Middle frontal gyrus (tissue), 1 donor: Measurements from ENCODE around the gene MICAL3.

Experiments
- DNase-seq: peaks from one replicate; pipeline ENCODE4 v3.0.0-alpha.2; 2015; ENCODE audit warnings: low spot score; ENCODE audit errors: extremely low spot score

The MICAL3 gene

DNA sequence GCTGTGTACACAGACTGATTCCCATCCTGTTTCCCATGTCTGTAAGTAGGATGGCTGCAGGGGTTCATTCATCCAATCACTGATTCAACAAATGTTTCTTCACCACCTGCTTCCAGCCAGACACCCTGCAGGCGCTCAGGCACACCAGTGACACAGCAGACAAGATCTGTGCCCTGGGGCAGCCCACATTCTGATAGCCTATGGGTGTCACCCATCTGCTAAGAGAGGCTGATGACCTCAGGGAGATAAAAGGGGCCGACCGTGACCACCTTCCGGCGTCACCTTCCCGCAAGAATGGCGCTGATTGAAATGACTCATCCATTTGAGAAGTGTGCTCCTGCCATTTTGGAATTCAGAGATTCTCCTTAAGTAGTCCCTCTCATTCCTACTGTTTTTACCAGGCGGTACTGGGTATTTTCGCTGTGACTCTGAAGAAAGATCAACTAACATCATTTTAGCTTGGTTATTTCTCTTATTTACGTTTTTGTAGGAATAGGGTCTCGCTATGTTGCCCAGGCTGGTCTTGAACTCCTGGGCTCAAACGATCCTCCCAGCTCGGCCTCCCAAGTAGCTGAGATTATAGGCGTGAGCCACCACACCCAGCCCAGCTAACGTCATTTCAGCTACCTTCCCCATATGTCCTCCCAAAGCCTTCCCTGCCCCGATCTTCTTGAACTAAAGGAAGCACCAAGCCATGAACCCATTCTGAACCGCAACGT, 176.8 kb downstream of the MICAL3 start:
- no peak for DNase-seq

DNA sequence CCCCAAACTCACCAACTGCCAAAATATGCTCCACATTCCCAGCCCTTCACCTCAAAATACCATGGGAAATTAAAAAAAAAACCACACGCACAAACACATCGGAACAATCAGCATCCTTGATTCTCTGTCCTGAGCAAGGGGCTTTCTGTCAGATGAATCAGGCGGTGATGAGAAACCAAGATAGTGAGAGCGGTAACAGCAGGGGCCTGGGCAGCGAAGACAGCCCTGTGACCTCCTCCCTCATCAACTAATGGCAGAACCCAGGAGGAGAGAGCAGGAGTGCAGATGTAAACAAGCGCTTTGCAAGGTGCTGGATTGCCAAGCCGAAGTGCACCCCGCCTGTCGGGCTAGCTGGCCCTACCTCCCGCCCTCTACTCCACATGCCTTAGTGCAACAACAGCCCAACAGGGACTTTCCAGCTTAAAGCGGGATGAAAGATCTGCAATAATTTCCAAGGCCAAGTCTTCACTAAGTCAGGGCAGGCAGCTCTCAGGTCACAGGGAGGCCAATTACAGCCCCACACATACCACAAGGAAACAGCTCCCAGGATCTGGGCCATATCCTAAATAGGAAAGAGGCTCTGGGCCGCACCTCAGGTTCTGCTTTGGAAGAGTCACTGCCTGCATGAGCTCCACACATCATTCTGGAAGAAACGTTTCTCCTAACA, 177.9 kb downstream of the MICAL3 start:
- no peak for DNase-seq

DNA sequence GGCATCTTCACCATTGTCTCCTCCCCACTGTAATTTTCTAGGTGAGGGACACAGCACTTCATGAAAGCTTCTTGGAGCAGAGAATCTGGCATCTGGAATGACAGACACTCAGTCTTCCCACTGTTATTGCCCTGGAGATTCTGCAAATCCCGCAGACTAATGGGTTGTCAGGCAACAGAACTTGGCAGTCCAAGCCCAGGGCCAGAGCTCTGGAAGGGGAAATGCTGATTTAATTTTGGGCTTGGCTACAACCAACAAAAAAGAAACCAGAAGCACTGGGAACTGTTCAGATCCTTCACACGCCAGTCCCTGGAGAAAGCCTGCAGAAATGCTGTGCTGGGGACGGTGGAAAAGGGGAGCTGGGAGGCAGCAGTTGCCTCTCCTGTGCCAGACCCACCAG, 178.6 kb downstream of the MICAL3 start:
- DNase-seq: no peak

DNA sequence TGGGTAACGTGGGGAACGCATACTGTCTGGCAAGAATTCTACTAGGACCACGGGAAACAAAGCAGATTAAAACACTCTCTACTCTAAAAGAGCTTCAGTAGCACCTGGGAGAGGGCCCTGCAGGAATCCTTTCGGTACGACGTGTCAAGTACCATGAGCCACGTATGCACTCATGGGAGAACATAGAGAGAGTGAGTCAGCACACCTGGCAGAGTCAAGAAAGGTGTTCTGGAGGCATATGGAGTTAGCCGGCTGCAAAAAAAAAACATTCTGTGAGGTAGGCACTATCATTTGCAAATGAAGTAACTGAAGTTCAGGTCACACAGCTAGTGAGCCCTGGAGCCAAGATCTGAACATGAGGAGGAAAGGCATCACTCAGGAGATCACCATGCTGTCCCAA, 179.0 kb downstream of the MICAL3 start:
- no peak for DNase-seq

DNA sequence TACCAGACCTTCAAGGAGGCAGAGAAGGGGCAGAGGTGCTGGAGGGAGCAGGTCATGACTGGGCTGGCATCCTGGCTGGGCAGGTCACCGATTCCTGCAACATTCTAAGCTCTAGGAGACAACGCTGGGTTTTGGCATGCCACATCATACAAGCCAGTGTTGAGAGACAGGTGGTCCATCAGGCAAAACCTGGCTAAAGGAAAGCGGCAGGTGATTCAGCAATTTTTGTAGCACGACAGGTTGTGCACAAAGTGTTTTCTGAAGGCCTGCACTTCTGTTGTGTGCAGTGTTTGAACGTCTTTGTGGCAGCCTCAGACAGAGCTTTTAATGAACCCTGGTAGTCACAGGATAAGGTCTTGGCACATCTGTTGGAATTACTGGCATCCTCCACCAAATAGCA, 180.2 kb downstream of the MICAL3 start:
- DNase-seq: no peak

DNA sequence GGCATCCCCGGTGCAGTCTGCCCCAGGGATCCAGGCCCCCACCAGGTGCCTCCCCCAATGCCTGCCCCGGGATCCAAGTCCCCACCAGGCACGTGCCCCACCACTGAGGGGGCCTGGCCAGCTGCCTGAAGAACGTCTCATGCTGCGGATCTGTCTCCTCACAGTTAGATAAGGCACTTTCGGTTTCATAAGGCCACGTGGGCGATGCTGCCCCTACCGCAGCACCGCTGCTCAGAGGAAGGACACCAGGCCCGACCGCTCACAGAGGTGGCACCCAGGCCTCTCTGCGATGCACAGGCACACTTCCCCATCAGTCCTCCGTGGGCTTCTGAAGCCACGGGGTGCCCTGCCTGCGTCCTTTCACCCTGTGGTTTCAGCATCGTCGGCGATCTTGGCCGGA, 182.0 kb downstream of the MICAL3 start:
- DNase-seq: no peak

DNA sequence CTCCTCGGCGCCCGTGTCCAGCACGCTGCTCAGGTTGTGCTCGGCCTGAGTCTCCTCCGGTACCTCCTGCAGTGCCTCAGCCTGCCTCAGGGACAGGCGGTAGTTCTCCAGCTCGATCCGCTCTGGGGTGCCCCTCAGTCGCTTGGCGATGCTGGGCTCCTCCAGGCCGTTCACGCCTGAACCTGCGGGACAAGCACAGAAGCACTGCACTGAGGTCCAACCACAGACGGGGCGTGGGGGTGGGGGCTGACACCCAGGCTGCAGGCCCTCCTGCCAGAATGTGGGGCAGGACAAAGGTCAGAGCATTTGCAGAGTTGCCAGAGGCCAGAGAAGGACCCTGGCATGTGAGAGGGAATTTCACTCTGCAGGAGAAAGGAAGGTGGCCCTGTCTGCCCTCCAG, 182.5 kb downstream of the MICAL3 start:
- no peak for DNase-seq

DNA sequence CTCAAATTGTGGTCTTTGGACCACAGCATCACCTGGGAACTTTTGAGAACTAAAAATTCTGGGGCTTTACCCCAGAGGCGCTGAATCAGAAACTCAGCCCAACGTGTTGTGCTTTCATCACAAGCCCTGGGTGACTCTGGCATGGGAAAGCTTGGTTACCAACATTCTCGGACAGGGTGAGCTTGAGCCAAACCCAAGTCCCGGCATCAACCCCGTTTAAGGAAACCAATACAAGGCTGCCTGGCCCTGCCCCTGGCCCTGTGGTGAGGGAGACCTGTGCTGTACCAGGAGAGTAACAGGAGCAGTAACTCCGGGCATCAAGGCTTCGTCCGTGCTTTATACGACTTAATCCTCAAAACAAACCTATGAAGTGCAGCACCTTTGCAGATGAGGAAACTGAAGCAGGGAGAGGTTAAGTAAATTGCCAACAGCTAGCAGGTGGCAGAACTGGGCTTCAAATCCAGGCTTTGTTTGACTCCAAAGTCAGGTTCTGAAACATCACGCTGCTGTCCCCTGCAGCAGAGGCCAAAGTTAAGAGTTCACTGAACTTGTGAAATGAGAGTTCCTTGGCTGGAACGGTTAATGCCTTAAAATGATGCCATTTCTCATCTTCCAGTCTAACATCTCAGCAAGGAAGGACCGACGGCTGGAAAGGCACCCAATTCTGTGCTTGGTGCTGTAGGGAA, 186.0 kb downstream of the MICAL3 start:
- no peak for DNase-seq

DNA sequence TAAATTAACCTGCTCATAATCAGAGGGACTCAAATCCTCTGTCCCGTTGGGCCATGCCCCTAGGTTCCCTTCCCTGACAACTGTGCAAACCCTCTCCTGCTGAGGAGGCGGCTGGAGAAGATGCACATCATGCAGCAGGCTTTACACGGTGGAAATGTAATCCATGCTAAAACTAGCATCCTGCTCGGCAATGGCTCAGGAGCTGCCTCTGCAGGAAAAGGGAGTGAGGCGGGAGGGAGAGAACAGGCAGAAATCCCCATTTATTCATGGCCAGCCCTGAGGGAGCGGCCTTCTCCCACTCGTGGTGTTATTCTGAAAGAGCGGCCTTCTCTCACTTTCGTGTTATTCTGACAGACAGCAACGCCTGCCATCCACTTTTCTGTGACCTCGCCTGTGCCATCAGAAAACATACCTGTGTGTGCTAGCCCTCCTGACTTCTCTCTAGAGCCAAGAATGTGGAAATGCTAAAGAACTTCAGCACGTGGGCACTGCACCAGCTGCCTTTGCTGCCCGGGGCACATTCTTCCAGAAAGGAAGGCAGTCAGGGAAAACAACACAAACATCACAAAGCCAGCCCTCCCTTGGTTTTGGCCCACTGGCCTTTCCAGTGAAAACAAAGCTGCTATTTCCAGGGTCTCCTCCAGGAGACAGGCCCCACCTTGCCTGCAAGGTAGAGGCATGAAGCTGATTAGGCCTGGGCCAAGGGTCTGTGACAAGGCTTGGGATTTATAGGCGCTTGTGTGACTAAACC, 187.2 kb downstream of the MICAL3 start:
- DNase-seq: no peak

DNA sequence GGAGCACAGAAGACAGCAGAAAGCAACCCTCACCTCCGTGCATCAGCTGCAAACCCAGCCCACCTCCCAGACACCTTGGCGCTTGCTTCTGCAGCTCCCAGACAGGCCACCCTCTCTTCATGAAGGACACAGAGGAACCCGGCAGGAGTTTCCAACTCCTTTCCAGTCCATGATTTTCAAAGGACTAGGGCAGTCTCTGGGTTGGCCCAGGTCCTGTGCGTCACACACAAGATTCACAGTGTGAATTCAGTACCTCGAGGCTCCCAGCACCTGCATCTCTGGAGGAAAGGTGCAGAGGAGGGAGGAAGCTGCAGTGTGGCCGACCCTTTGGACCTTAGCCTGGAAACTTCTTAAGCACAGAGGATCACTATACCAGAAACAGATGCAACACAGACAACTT, 189.1 kb downstream of the MICAL3 start:
- no peak for DNase-seq

DNA sequence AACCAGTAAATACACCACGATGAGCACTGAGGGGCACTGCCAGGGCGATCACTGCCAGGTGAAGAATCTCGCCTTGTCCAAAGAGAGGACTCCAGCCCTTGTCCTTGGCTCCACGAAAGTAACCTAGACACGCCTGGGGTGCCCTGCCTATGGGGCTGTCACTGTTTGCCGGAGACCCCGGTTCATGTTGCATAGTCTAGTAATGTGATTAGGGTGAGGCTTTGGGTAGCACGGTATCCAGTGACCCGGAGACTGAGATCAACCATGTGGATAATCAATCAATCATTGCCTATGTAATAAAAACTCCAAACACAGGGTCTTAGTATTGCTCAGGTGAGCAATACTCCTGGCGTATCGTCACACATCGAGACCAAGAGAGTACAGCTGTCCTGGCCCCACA, 190.9 kb downstream of the MICAL3 start:
- DNase-seq: no peak

DNA sequence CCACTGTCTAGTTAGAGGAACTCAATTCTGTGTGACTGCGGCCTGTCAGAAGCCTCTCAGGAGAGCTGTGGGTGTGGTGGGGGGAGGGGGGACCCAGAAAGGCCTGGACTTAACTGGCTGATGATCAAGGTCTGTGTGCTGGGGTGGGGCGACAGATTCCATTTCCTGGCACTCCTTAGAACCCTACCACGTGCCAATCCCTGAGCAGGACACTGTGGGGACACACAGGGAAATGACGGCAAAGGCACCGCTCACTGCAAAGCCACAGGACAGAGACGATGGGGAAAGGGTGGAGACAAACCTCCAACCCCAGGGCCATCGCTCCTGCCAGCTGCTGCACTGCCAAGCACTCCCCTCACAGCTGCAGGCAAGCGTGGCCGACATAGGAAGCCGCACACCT, 191.7 kb downstream of the MICAL3 start:
- no peak for DNase-seq

DNA sequence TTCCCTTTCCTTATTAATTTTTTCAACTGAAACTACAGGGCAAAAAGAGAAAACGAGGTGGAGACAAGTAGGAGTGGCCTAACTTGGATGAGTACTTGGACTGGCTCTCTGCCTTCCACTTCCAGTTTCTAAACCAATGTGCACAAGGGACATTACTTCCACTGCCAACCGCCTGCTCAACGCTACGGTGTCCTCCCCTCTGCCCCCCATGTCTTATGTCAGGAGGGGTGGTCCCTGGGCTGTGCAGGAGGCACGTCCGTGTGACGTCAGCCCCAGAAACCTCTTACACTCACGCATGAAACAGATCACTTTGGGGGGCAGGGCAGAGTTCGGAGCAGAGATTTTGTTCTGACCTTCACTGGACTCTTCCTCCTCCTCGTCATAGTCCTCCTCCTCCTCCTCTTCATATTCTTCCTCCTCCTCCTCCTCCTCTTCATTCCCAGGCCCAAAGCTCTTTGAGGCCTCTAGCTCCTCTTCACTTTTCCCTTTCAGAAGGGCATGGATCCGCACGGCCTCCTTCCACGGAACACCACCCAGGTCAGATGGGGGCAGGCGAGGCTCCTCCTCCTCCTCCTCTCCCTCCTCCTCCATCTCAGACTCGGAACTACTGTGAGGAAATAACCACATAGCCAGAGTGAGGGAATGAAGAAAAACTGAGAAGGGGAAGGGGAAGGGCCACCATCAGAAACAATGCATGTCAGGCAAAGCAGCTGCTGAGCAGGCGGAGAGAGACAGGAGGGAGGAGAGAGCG, 192.7 kb downstream of the MICAL3 start:
- no peak for DNase-seq

DNA sequence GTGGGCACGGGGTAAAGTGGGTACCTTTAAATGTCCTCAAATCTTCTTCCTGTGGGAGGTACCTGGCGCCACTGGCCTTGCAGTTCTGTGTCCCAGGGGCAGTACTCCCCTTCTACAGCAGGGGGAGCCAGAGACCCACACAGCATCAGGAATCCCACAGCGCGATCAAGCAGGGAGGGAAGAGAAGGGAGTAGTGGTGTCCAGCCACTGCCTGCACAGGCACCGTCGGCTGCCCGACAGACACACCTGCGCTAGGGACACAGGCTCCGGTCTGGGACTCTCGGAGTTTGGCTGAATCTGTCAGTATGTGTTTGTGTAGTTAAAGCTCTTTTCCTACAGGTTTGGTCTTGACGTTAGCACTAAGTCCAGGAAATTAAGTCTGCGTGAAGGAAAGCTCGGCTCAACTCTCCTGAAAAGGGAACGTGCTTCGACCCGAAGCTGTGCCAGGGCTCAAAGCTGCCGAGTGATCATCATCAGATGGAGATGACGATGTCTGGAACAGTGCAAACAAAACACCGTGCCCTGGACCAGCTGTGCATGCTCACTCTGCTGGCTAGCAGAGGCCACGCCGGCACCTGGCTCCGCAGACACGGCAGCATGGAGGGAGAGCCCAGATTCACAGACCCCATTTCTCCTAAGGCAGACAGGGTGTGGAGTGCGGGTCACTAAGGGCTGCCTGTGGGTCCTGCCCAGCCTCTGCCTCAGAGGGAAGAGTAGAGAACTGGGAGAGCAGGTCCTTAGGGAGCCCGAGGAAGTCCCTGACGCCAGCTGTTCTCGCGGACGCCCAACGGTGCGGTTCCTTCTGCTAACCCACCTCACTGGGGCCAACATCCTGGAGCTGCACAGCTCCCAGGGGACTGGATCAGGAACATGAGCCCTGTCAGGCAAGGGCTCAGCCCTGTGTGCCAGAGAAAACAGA, 194.1 kb downstream of the MICAL3 start:
- DNase-seq: peak; percentile 68

DNA sequence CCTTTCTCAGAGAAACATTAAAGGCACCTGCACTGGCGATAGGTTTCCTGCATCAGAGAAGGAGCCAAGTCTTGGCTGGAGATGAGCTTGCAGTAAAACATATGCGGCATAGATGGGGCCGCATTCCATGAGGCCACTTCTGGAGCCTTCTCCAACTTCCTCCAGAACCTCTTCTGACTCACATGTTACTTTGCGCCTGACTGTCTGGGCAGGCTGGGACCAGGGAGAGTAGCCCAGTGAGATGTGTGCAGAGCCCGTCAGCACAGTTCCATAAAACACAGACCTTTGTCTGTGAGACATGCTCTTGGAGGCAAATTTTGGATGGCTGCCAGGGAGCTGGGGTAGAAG, 194.7 kb downstream of the MICAL3 start:
- no peak for DNase-seq

DNA sequence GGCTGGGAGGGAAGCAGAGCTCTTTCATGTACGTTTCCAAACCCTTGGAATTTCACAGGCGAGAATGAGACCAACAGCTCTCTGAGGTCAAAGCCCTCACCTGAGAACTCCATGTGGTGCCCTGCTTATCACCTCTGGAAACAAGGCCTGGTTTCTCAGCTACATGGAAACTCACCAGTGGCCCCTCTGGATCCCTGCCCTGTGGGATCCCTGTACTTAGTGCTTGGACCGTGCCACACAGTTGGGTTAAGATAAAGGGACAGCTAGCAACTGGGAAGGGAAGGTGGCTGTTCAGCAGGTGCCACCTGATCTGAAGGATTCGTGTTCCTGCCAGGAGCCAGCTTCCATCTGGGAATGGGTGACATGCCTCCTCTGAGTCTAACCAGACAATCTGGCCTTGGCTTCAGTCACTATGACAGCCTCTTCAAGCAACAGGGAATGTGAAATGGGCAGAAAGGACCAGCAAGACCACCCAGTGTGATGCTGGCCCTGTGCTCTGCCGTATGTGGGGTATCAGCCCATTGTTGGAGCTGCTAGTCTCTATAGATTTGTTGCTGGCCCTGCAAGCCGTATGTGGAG, 195.8 kb downstream of the MICAL3 start:
- no peak for DNase-seq

DNA sequence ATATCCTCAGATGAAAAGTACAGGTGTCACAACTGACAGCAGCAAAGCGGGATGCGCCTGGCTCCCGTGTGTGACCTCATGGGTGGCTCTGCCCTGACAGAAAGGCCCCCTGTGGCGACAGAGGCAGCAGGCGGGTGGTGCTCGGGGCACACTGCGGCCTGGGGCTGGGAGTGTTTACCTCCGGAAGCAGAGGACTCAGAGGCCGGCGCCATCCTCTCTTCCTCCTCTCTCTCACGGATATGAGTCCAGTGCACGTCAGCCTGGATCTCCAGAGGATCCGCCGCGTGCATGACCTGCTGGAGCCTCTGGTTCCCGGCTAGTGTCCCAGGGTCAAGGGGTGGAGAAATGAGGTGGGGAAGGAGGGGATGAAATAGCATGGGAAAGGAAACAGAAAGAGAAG, 196.9 kb downstream of the MICAL3 start:
- no peak for DNase-seq

DNA sequence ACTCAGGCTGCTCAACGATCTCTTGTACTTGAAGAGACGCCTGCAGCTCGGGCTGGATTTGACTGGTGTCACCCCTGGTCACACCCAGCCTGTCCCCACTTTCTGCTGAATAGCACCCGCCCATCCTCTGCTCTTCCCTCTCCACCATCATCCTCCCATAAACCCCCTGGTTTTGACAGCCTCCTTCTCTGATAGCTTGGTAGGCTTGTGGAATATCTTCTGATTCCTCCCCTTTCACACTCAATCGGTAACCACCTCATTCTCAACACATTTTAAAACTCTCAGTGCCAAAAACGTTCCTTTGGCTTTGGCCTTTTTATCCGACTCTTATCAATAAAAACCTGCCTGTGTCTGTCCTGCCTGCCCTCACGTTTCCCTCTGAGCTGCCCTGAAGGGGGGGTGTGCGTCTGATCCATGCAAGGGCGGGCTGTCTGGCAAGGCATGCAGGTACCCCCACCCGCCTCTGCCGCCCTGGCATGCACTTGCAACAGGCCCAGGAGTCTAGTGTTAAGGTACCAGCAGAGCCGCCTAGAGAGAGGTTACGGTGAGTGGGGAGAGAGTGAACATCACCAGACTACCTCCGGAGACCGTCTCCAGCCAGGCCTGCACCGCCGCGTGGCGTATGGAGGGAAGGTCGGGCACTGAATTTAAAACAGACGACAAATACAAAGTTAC, 198.3 kb downstream of the MICAL3 start:
- no peak for DNase-seq

DNA sequence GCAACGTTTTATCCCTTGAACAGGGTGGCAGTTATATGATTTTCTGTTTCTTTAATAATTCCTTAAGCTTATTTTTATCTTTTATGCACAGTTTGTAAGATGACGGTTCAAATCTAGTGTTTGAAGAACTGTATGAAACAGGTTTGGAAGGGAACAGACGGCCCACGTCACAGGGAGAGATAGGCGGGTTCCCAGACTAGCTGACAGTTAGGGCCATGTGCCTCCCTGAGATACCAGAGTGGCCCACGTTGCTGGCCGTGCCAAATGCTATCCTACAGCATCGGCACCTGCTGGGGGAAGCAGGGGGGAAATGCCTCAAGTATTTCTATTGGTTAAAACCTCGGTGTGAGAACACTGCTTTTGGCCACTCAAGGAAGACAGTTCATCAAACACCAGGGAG, 199.9 kb downstream of the MICAL3 start:
- DNase-seq: no peak
